ENCODE measurements around the gene CHST5.
"Not testable (repeated sequence)": the region's sequence is repeated elsewhere in the genome, so short reads cannot be mapped to it uniquely, and the experiment has no call there.

CHST5 gene

GRCh38 chr16:75541236-75541635 is 5.3 kb upstream of the CHST5 start:
- no peak for TF ChIP-seq CTCF (IDR thresholded peaks at IDR 0.05; ENCODE audit: control insufficient read depth, insufficient read depth, low read depth, low read length, missing control alignments)

DNA sequence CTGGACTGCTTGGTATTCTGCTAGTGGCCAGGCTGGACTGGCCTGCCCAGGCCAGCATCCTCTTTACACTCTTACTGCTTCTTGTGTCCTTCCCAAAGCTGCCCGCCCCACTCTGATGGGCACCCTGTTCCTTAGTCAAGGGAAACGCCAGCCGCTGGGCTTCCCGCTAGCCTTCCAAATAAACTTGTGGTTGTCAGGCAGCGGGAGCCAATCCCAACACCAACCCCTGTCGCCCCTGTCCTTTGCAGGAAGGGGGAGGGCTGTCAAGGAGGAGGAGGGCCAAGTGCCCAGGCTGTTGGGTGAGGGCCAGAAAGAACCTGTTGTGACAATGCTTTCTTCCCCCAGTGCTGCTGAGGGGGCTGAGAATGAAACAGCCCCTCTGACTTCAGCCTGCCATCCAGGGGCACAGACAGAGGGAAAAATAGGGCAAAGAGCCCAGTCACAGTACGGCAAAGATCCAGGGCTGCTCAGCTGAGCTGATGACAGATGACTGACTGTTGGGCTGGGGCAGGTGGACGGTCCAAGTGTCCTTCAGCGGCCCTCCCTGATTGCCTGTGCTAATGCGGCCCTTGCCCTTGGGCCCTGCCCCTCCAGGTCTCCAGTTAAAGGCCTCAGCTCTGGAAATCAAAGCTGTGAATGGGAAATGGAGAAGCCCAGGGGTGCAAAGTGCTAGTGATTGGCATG is 3.1 kb upstream of the CHST5 start:
- not testable (repeated sequence) for H3K4me3 ChIP-seq (ENCODE audit: control insufficient read depth, low read depth, low read length); DNase-seq (ENCODE audit: low read depth)

More at GRCh38 chr16:75541236-75541635, 5.3 kb upstream of the CHST5 start:
- DNase-seq (ENCODE audit: low read depth), result no peak
- H3K4me3 ChIP-seq (ENCODE audit: control insufficient read depth, low read depth, low read length), result no peak overlapping the region

DNA sequence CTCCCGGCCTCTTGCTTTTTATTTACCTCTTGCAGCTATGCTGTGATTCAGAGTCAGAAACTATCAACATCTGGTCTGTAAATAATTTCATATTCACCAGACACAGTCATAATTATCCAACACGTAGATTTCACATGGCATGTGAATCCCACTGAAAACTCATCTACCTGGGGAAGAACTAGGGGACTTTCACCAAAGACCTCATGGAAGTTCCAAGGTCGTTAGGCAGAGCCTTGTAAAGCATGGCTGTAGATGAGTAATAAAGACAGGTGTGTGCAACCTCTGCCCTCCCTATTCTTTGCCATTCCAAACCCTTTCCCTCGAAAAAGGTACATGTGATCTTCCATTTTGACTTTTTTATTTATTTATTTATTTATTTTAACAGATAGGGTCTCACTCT is 1.9 kb upstream of the CHST5 start:
- DNase-seq (ENCODE audit: low read depth), result no peak

DNA sequence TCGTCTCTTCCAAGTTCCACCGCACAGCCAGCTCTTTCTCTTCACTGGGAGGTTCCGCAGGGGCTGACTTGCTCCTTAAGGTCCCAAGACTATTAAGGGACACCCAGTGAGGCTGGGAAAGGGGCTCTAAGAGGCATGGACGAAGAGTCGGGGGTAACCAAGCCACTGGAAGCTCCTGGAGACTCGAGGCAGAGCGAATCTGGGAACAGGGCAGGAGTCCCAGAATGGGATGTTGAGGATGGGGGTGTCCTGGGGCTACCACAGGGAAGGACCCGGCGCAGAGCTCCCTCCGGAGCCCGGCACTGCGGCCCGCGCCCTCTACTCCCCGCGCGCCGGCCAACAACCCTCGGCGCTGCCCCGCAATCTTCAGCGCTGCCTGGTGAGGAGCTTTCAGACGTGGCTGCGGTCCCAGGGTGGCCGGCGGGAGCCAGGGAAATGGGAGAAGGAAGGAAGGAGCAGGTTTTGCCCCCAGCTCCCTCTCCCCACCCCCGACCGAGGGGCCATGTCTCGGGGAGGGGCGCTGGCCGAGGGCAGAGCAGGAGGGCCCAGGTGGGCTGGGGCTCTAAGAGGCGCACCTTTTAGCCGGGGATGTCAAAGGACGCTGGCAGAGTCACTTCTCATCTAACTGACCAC is 581 bp downstream of the CHST5 start:
- H3K4me3 ChIP-seq (ENCODE audit: control insufficient read depth, low read depth, low read length), result no peak overlapping the region
- no peak for DNase-seq (ENCODE audit: low read depth)
- TF ChIP-seq CTCF (IDR thresholded peaks at IDR 0.05; ENCODE audit: control insufficient read depth, insufficient read depth, low read depth, low read length, missing control alignments), result no peak

More for the DNA sequence above, 1.9 kb upstream of the CHST5 start:
- no peak for TF ChIP-seq CTCF (IDR thresholded peaks at IDR 0.05; ENCODE audit: control insufficient read depth, insufficient read depth, low read depth, low read length, missing control alignments)
- no peak overlapping the region for H3K4me3 ChIP-seq (ENCODE audit: control insufficient read depth, low read depth, low read length)

- H3K4me3 ChIP-seq (ENCODE audit: control insufficient read depth, low read depth, low read length), result no peak overlapping the region
- no peak for DNase-seq (ENCODE audit: low read depth)
- no peak for TF ChIP-seq CTCF (IDR thresholded peaks at IDR 0.05; ENCODE audit: control insufficient read depth, insufficient read depth, low read depth, low read length, missing control alignments)
Measured at GRCh38 chr16:75534560-75535205, 1.2 kb downstream of the CHST5 start.

DNA sequence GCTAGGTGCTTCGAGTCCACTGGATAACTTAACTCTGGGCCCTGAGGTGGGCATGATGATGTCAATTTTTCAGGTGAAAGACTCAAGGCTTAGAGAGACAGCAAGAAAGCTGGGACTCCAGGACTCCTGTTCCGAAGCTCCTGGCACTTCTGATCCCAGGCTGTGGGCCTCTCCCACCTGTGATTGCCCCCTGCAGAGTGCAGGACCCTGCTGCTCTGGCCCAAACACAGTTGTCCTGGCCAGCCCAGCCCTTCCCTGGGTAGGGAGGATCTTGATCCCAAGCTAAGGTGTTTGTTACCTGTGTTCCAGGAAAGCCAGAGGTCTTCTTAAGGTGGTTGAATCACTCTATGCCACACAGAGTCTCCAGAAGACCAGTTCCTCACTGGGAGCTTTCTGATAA is 3.1 kb downstream of the CHST5 start:
- DNase-seq (ENCODE audit: low read depth), result no peak
- TF ChIP-seq CTCF (IDR thresholded peaks at IDR 0.05; ENCODE audit: control insufficient read depth, insufficient read depth, low read depth, low read length, missing control alignments), result no peak
- no peak overlapping the region for H3K4me3 ChIP-seq (ENCODE audit: control insufficient read depth, low read depth, low read length)

- TF ChIP-seq CTCF (IDR thresholded peaks at IDR 0.05; ENCODE audit: control insufficient read depth, insufficient read depth, low read depth, low read length, missing control alignments), result no peak
- no peak overlapping the region for H3K4me3 ChIP-seq (ENCODE audit: control insufficient read depth, low read depth, low read length)
- no peak for DNase-seq (ENCODE audit: low read depth)
Measured at GRCh38 chr16:75532142-75532765, 3.7 kb downstream of the CHST5 start.
